Neural progenitor cell (in vitro differentiated cells): ENCODE measurements around the gene TTYH3.

Source experiments
- EZH2 ChIP-seq: fragments of 200-600 bp; sonication (generic); IDR thresholded peaks from 2 replicates; pipeline ENCODE4 v1.6.1; 2017; ENCODE audit warnings: antibody characterized with exemption, mild to moderate bottlenecking, moderate library complexity
- EZH2phosphoT487 ChIP-seq: fragments of 200-600 bp; sonication (generic); IDR thresholded peaks from 2 replicates; pipeline ENCODE4 v1.6.1; 2017; ENCODE audit warnings: antibody characterized with exemption
- TF ChIP-seq, protein P1 (sequence below): fragments of 200-600 bp; sonication (generic); IDR thresholded peaks from 2 replicates; pipeline ENCODE4 v1.5.1; 2017; ENCODE audit warnings: antibody characterized with exemption, mild to moderate bottlenecking

DNA sequence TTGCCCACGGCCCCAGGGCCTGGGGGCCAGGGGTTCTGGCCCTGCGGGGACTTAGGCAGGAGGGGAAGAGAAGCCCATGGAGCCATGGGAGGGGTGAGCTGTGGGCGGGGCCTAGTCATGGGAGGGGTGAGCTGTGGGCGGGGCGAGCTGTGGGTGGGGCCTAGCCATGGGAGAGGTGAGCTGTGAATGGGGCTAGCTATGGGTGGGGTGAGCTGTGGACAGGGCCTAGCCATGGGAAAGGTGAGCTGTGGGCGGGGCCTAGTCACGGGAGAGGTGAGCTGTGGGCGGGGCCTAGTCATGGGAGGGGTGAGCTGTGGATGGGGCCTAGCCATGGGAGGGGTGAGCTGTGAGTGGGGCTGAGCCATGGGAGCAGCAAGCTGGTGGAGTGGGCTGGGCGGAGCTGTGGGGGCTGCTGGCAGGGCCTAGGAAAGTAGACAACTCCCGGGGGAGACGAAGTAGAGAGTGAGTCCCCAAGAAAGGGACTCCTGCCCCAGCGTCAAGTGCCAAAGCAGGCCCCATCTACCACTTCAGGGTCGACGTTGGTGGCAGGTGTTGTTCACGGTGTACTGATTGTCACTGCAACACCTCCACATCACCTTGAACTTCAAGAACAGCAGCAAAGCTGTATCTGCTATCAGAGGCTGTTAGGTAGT is 19.2 kb upstream of the TTYH3 start:
- TF ChIP-seq EZH2 (no peak), EZH2phosphoT487 (no peak)
- TF ChIP-seq, protein P1, sequence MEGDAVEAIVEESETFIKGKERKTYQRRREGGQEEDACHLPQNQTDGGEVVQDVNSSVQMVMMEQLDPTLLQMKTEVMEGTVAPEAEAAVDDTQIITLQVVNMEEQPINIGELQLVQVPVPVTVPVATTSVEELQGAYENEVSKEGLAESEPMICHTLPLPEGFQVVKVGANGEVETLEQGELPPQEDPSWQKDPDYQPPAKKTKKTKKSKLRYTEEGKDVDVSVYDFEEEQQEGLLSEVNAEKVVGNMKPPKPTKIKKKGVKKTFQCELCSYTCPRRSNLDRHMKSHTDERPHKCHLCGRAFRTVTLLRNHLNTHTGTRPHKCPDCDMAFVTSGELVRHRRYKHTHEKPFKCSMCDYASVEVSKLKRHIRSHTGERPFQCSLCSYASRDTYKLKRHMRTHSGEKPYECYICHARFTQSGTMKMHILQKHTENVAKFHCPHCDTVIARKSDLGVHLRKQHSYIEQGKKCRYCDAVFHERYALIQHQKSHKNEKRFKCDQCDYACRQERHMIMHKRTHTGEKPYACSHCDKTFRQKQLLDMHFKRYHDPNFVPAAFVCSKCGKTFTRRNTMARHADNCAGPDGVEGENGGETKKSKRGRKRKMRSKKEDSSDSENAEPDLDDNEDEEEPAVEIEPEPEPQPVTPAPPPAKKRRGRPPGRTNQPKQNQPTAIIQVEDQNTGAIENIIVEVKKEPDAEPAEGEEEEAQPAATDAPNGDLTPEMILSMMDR = no peak
